Stimulated activated CD8-positive, alpha-beta memory T cell treated with anti-CD3 and anti-CD28 coated beads, Interleukin-7, amount 100 ng/mL, for 1 hour (primary cell): ENCODE results near the gene NUP214.
A peak's percentile ranks its signal among the peaks of the same experiment; 100 is the strongest.
"Not testable (repeated sequence)": the region's sequence is repeated elsewhere in the genome, so short reads cannot be mapped to it uniquely, and the experiment has no call there.

Experiments used
- DNase-seq, 2 donors: peaks; one replicate each; pipeline ENCODE4 v3.0.0-alpha.2; 2020; ENCODE audit warnings: low read depth in 2 of 2

The NUP214 gene

GRCh38 chr9:131160416-131161112, 35.2 kb downstream of the NUP214 start:
- no peak for DNase-seq

DNA sequence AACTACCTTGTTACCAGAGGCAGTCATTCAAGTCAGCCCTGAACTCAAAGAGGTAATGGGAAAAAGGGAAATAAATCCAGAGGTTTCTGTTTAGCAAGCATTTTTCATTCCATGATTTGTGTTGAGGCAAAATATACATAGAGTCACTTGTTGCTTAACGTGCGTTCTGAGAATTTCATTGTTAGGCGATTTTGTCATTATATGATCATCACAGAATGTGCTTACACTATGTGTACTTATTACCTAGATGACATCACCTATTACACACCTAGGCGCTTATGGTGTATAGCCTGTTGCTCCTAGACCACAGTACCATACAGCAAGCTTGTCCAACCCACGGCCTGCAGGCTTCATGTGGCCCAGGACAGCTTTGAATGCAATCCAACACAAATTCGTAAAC, 36.2 kb downstream of the NUP214 start:
- no peak for DNase-seq

DNA sequence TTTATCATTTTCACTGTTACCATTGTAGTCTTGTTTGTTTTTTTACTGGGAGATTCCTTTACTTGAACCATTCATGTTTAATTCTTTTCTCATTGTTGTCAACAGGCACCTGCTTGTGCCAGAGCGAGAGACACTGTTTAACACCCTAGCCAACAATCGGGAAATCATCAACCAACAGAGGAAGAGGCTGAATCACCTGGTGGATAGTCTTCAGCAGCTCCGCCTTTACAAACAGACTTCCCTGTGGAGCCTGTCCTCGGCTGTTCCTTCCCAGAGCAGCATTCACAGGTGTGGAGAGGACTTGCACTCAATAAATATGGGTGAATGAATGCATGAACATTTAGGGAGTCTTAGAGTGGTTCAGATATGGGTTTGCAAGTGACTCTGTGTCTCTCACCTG, 37.5 kb downstream of the NUP214 start:
- no peak for DNase-seq

DNA sequence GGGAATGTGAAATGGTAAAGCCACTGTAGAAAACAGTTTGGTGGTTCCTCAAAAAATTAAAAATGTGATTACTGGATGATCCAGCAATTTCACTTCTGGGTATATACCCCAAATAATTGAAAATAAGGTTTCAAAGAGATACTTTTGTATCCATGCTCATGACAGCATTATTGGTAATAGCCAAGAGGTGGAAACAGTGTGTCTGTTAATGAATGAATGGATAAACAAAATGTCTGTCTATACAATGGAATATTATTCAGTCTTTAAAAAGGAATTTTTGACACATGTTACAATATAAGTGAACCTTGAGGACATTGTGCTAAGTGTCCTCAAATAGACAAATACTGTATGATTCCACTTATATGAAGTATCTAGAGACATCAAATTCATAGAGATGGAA, 40.1 kb downstream of the NUP214 start:
- no peak for DNase-seq

GRCh38 chr9:131167146-131167692, 41.8 kb downstream of the NUP214 start:
- DNase-seq = no peak

DNA sequence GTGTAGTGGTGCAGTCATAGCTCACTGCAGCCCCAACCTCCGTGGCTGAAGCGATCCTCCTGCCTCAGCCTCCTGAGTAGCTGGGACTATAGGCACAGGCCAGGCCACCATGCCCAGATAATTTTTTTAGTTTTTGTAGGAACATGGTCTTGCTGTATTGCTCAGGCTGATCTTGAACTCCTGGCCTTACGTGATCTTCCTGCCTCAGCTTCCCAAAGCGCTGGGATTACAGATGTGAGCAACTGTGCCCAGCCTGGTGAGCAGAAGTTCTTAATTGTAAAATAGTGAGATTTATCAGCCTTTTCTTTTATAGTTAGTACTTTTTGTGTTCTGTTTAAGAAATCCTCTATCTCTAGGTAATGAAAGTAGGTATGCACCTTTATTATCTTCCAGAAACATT, 42.5 kb downstream of the NUP214 start:
- no peak for DNase-seq

DNA sequence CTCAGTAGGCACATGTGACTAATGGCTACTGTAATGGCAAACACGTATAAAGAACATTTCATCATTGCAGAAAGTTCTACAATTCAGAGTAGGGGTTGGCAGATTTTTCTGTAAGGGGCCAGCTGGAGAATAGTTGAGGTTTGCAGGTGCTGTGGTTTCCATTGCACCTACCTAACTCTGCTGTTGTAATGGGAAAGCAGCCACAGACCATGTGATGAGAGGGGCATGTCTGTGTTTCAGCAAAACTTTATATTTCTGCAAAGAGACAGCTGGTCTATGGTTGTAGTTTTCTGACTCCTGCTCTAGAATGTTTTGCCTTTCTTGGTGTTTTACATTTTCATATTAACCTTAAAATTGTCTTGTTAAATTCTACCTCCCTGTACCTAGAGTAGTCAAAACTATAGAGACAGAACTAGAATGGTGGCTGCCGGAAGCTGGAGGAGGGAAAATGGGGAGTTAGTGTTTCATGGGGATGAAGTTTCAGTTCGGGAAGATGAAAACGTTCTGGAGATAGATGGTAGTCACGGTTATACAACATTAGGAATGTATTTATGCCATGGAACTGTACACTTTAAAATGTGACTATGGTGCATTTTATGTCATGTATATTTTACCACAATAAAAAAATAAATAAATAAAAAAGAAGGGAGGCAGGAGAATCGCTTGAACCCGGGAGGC, 44.3 kb downstream of the NUP214 start:
- no peak for DNase-seq

DNA sequence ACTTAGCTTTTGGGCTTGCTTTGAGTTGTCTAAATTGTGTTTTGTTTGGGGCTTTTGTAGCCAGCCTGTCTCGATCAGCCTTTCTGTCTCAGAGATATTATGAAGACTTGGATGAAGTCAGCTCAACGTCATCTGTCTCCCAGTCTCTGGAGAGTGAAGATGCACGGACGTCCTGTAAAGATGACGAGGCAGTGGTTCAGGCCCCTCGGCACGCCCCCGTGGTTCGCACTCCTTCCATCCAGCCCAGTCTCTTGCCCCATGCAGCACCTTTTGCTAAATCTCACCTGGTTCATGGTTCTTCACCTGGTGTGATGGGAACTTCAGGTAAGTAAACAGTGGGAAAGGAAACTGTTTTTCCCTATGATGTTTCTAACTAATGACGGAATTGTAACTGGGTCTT, 48.6 kb downstream of the NUP214 start:
- no peak for DNase-seq

DNA sequence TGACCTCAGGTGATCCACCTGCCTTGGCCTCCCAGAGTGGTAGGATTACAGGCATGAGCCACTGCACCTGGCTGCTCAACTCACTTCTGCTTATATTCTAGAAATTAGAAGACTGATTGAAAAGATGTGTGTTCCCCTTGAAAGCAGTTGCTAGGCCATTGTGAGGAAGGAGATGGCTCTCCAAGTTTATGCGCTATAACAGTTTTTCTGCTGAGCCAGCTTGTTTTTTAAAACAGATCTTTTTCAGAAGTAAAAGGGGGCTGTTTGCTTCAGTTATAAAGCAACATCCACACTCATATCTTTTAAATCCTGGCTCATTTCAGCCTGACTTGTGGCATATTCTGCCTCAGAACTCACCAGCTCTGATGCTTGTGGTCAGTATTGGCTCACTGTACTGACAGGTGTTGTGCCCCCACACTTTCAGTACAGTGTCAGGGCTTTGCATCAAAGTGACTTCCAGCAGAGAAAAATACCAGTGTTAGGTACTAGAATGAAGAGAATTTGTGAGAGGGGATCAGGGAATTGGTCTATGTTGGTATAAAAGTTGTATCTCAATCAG, 49.4 kb downstream of the NUP214 start:
- no peak for DNase-seq

GRCh38 chr9:131177898-131178297, 52.5 kb downstream of the NUP214 start:
- no peak for DNase-seq

- peak; percentile 55 to 63 for DNase-seq
These were observed 53.0 kb downstream of the NUP214 start for GRCh38 chr9:131178382-131178781.

- no peak for DNase-seq
These were observed 53.5 kb downstream of the NUP214 start for GRCh38 chr9:131178926-131179325.

- DNase-seq = no peak
These were observed 54.3 kb downstream of the NUP214 start for GRCh38 chr9:131179561-131180219.

GRCh38 chr9:131180454-131180853, 55.1 kb downstream of the NUP214 start:
- no peak for DNase-seq

GRCh38 chr9:131181091-131181681, 55.8 kb downstream of the NUP214 start:
- DNase-seq = no peak

DNA sequence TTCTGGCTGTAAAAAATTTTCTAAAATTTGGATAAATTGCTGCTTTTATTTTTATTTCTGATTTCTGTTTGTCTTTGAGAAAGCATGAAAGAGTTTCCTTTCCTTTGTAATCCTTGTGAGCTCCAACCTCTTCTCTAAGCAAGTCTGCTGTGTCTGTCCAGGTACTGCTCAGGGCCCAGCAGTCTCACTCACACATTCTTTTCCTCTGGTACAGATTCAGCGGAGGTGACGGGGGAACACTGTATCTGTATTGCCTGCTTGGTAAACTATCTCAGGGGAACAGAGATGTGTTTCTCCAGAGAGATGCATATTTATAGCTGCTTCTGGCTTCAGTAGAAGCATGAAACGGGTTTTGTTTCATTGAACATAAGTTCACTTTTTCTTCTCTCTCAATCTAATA, 60.5 kb downstream of the NUP214 start:
- no peak for DNase-seq

GRCh38 chr9:131186622-131187021, 61.2 kb downstream of the NUP214 start:
- no peak for DNase-seq

DNA sequence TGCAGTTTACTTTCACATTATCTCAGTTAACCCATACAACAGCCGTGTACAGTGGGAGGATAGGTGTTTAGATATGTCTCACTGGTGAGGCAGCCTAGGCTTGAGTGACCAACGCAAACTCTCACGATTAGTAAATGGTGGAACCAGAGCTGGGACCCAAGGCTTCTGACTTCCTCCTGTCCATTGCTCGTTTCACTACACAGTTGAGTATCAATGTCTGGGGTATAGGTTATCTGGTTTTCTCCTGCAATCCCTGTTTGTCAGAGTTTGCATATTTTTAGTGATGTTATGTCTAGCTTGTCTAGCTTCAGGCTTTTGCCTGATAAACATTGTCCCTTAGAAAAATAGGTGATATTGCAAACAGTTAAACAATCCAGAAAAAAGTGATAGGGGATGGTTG, 62.6 kb downstream of the NUP214 start:
- no peak for DNase-seq

GRCh38 chr9:131188976-131189375, 63.6 kb downstream of the NUP214 start:
- DNase-seq = no peak

GRCh38 chr9:131190191-131190590, 64.8 kb downstream of the NUP214 start:
- no peak for DNase-seq

GRCh38 chr9:131191032-131191431, 65.6 kb downstream of the NUP214 start:
- not testable (repeated sequence) for DNase-seq

DNA sequence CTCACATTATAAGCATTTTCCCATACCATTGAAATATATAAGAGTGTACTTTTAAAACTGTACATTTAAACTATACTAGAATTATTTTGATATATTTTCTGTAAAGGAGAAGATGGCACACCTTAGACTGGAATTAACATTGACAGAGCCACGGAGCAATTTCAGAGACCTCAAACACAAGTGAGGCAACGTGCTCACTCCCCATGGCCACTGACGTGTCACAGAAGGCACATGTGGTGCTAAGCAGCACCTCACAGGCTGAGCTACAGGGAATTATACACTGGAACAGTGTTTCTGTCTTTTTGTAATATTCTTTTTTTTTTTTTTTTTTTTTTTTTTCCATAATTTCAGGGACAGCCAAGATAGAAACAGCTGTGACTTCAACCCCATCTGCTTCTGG, 66.5 kb downstream of the NUP214 start:
- no peak for DNase-seq
